Keratinocyte (primary cell): Measurements from ENCODE around the gene NLGN2. TPM values are rescaled to one million over a fixed set of nuclear protein-coding genes. Genes with fewer than 3 reads are reported as not detected.

Experiments
- DNase-seq: peaks from one replicate; pipeline ENCODE4 v3.0.0-alpha.2; 2011; ENCODE audit warnings: low read depth, missing footprints, low spot score
- FAIRE-seq: peaks from 2 replicates; lab custom pipeline; 2011; peaks lifted over from hg19 to GRCh38; lab: Jason Lieb, UNC
- H2AFZ ChIP-seq: 2 replicates; pipeline ENCODE4 v1.6.0; 2012; ENCODE audit warnings: low read length, control low read depth, inconsistent platforms; ENCODE audit not compliant: control insufficient read depth
- H3K27ac ChIP-seq: 2 replicates; pipeline ENCODE4 v1.5.1; 2011; ENCODE audit warnings: low read length; ENCODE audit not compliant: control insufficient read depth, insufficient read depth
- H3K27me3 ChIP-seq: 3 replicates; pipeline ENCODE4 v1.6.0; 2011; ENCODE audit warnings: low read length; ENCODE audit not compliant: control insufficient read depth, insufficient read depth; ENCODE audit errors: extremely low read depth
- H3K36me3 ChIP-seq, 2 experiments: 2 replicates in 1 of 2; 3 replicates in 1 of 2; pipeline ENCODE4 v1.5.1; 2011; ENCODE audit warnings: low read length in 2 of 2, mild to moderate bottlenecking in 1 of 2; ENCODE audit not compliant: control insufficient read depth in 2 of 2, insufficient read depth in 2 of 2; ENCODE audit errors: extremely low read depth in 1 of 2
- H3K4me1 ChIP-seq: 3 replicates; pipeline ENCODE4 v1.5.1; 2011; ENCODE audit warnings: low read length; ENCODE audit not compliant: control insufficient read depth, insufficient read depth; ENCODE audit errors: extremely low read depth
- H3K4me2 ChIP-seq: 3 replicates; pipeline ENCODE4 v1.6.0; 2011; ENCODE audit warnings: low read depth, low read length; ENCODE audit not compliant: control insufficient read depth, insufficient read depth; ENCODE audit errors: extremely low read depth
- H3K4me3 ChIP-seq, 3 experiments: fragments of 200-600 bp in 1 of 3; sonication (generic) in 1 of 3; 2 replicates in 2 of 3; 3 replicates in 1 of 3; pipeline ENCODE4 v1.5.1; 2011 to 2016; ENCODE audit warnings: low read length in 3 of 3, mild to moderate bottlenecking in 3 of 3, control low read depth in 2 of 3, inconsistent platforms in 1 of 3, low read depth in 1 of 3, mixed read lengths in 1 of 3, mixed run types in 1 of 3, moderate library complexity in 1 of 3; ENCODE audit not compliant: control insufficient read depth in 2 of 3, insufficient read depth in 2 of 3; ENCODE audit errors: extremely low read depth in 1 of 3
- H3K79me2 ChIP-seq: 2 replicates; pipeline ENCODE4 v1.6.0; 2012; ENCODE audit warnings: low read length; ENCODE audit not compliant: control insufficient read depth, insufficient read depth
- H3K9ac ChIP-seq: 3 replicates; pipeline ENCODE4 v1.6.0; 2011; ENCODE audit warnings: low read length; ENCODE audit not compliant: control insufficient read depth, insufficient read depth; ENCODE audit errors: extremely low read depth
- H3K9me1 ChIP-seq: 3 replicates; pipeline ENCODE4 v1.6.0; 2011; ENCODE audit warnings: low read length; ENCODE audit not compliant: control insufficient read depth, insufficient read depth; ENCODE audit errors: extremely low read depth
- H3K9me3 ChIP-seq: 2 replicates; pipeline ENCODE4 v1.5.1; 2012; ENCODE audit warnings: low read depth, low read length; ENCODE audit not compliant: control insufficient read depth
- H4K20me1 ChIP-seq: 3 replicates; pipeline ENCODE4 v1.6.0; 2011; ENCODE audit warnings: low read length; ENCODE audit not compliant: control insufficient read depth, insufficient read depth; ENCODE audit errors: extremely low read depth
- CTCF ChIP-seq, 3 experiments: IDR thresholded peaks in 1 of 3; conservative IDR thresholded peaks in 1 of 3; optimal IDR thresholded peaks in 1 of 3; 2 replicates in 2 of 3; 3 replicates in 1 of 3; pipeline versions ENCODE3 to v1.5.1; 2011; ENCODE audit warnings: low read length in 3 of 3, mild to moderate bottlenecking in 3 of 3, moderate library complexity in 2 of 3, control low read depth in 1 of 3, inconsistent platforms in 1 of 3; ENCODE audit not compliant: insufficient read depth in 2 of 3; ENCODE audit errors: extremely low read depth in 1 of 3
- EZH2 ChIP-seq: IDR thresholded peaks from one replicate; pipeline ENCODE4 v1.6.1; 2012; ENCODE audit warnings: inconsistent platforms, mild to moderate bottlenecking, low read length, moderate library complexity
- dilution Hi-C: fragments of 300-500 bp; cut with MboI; formaldehyde crosslinking; loops from one replicate; pipeline ENCODE4 v1.7.0; 2020; ENCODE audit warnings: low sequenced_read_pairs; ENCODE audit not compliant: extremely low pct_ligation_motif_present
- polyA plus RNA-seq, 5 experiments: library from polyadenylated mRNA; depleted of rRNA in 3 of 5; stranded (reverse) in 3 of 5; stranded (forward) in 1 of 5; unstranded in 1 of 5; fragments of >200 nt; gene quantifications; 1 replicate in 1 of 5; 2 replicates in 3 of 5; 3 replicates in 1 of 5; pipeline versions ENCODE4 v1.2.1 to v1.2.3, GENCODE V29; 2011 to 2012; ENCODE audit warnings: missing spikeins in 2 of 5, low read depth in 1 of 5, low replicate concordance in 1 of 5

NLGN2 gene
- polyA plus RNA-seq, 1 donor (not counting 4 experiments of a cell fraction or from before 2014, with no cell fraction given), result 2.5 TPM

DNA sequence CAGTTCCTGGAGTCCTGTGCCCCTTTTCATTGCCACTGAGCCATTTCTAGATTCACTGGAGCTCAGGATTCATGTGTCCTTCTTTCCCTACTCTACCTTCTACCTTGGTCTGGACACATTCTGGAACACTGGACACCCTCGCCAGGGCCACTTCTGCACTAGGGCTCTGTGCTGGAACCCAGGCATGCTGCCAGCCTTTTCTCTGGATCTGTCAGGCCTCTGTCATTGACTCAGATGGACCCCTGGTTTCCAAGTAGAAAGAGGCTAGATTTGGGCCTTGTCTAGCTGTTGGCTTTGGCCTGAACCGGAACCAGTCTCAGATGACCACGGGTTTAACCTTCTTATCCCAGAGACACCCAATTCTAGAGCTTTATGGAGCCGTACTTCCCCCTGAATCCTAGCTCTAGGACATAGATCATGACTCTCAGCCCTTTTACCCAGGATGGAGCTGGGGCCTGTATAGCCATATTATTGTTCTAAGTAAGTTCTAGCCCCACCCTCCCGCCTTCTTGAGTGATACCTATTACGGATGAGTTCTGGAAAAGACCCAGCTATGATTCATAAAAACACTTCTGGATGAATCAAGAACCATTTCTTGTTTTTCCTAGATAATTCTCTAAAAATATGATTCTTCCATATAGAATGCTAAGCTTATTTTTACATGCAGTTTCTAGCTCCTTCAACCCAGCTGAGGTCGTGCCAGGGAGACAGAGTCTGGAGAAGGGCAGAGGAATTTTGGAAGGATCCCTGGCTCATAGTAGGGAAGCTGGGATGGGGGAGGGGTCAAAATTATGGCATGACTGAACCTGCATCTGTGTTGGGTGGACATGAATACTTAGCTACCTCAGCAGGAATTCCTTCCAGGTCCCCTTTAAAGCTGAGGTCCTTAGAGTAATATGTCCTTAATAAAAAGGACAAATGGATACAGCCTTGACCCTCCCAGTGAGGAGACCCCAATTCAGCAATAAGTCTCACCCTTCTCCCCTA is 36.1 kb downstream of the NLGN2 start:
- Histone ChIP-seq H3K79me2 (peaks cover 4% of the 10 kb centered on the region), H3K36me3 (peaks cover 3 to 8% of the 10 kb centered on the region in 2 experiments), H3K27me3 (no peaks in the 10 kb centered on the region), H3K27ac (peak overlapping the region; percentile 74), H2AFZ (no peak overlapping the region), H3K9me1 (peaks cover 5% of the 10 kb centered on the region), H4K20me1 (no peaks in the 10 kb centered on the region), H3K4me1 (peaks cover 54% of the 10 kb centered on the region), H3K4me2 (peak overlapping the region; percentile 77), H3K9ac (peak overlapping the region; percentile 55), H3K9me3 (no peaks in the 10 kb centered on the region), H3K4me3 (peak overlapping the region in 2 of 3 experiments; percentile 2 to 18)
- dilution Hi-C loops, result no loop called here
- TF ChIP-seq CTCF (optimal IDR thresholded peaks at IDR 0.05 in 1 of 3, IDR thresholded peaks at IDR 0.05 in 1 of 3, conservative IDR thresholded peaks at IDR 0.05 in 1 of 3; ENCODE audit: extremely low read depth in 1 of 3, insufficient read depth in 2 of 3, low read length in 3 of 3), result no peak
- no peak for TF ChIP-seq EZH2
- FAIRE-seq (peak; percentile 87), DNase-seq (no peak)

- H3K27ac ChIP-seq, result peak within 1 kb of the TSS; percentile 74
- peak within 1 kb of the TSS; percentile 77 for H3K4me2 ChIP-seq
- H3K27me3 ChIP-seq, result no peaks in the 10 kb centered on the region
- H2AFZ ChIP-seq, result peak within 1 kb of the TSS; percentile 62
- FAIRE-seq (no peak), DNase-seq (no peak)
- H3K9me1 ChIP-seq, result peaks cover 5% of the 10 kb centered on the region
- TF ChIP-seq CTCF (optimal IDR thresholded peaks at IDR 0.05 in 1 of 3, IDR thresholded peaks at IDR 0.05 in 1 of 3, conservative IDR thresholded peaks at IDR 0.05 in 1 of 3; ENCODE audit: extremely low read depth in 1 of 3, insufficient read depth in 2 of 3, low read length in 3 of 3) (peak in 1 of 3 experiments; percentile 18), EZH2 (no peak)
- H3K79me2 ChIP-seq, result no peaks in the 10 kb centered on the region
- no peaks in the 10 kb centered on the region for H4K20me1 ChIP-seq
- H3K4me1 ChIP-seq, result peaks cover 47% of the 10 kb centered on the region
- H3K36me3 ChIP-seq, result peaks cover 3 to 8% of the 10 kb centered on the region in 2 experiments
- H3K4me3 ChIP-seq, result peak within 1 kb of the TSS; percentile 40 to 67 (median 57)
- dilution Hi-C loops, result no loop called here
- no peaks in the 10 kb centered on the region for H3K9me3 ChIP-seq
- peak within 1 kb of the TSS; percentile 62 for H3K9ac ChIP-seq
Observed at GRCh38 chr17:7444682-7445618, 37.3 kb downstream of the NLGN2 start, which contains the start of gene CHRNB1. Gene CHRNB1, plus strand, starts transcription at chr17:7445061. Its CDS starts 67 bp downstream, at chr17:7445128.
